Superior temporal gyrus (tissue), 1 donor: ENCODE data around the gene LCLAT1.
"Not testable (repeated sequence)": the region's sequence is repeated elsewhere in the genome, so short reads cannot be mapped to it uniquely, and the experiment has no call there.

Experiments used
- DNase-seq: peaks from one replicate; pipeline ENCODE4 v3.0.0-alpha.2; 2016; ENCODE audit errors: extremely low spot score

The LCLAT1 gene

GRCh38 chr2:30454571-30454970 is 7.5 kb downstream of the LCLAT1 start:
- no peak for DNase-seq

- DNase-seq = no peak
Measured at GRCh38 chr2:30455114-30455738, 8.2 kb downstream of the LCLAT1 start.

- no peak for DNase-seq
Measured at GRCh38 chr2:30456106-30456505, 9.1 kb downstream of the LCLAT1 start.

- DNase-seq = no peak
Measured at GRCh38 chr2:30456579-30456978, 9.5 kb downstream of the LCLAT1 start.

GRCh38 chr2:30457296-30457695 is 10.2 kb downstream of the LCLAT1 start:
- no peak for DNase-seq

GRCh38 chr2:30459140-30459539 is 12.1 kb downstream of the LCLAT1 start:
- no peak for DNase-seq

GRCh38 chr2:30462131-30462857 is 15.2 kb downstream of the LCLAT1 start:
- no peak for DNase-seq

GRCh38 chr2:30463535-30463934 is 16.5 kb downstream of the LCLAT1 start:
- no peak for DNase-seq

GRCh38 chr2:30464544-30465170 is 17.6 kb downstream of the LCLAT1 start:
- no peak for DNase-seq

GRCh38 chr2:30465171-30465545 is 18.1 kb downstream of the LCLAT1 start:
- DNase-seq = no peak

GRCh38 chr2:30466216-30466615 is 19.2 kb downstream of the LCLAT1 start:
- no peak for DNase-seq

GRCh38 chr2:30467062-30467826 is 20.2 kb downstream of the LCLAT1 start:
- not testable (repeated sequence) for DNase-seq

GRCh38 chr2:30470426-30470825 is 23.4 kb downstream of the LCLAT1 start:
- no peak for DNase-seq

- DNase-seq = no peak
Measured at GRCh38 chr2:30472326-30472725, 25.3 kb downstream of the LCLAT1 start.

GRCh38 chr2:30475542-30475941 is 28.5 kb downstream of the LCLAT1 start:
- no peak for DNase-seq

GRCh38 chr2:30476636-30477035 is 29.6 kb downstream of the LCLAT1 start:
- no peak for DNase-seq

GRCh38 chr2:30480703-30481322 is 33.8 kb downstream of the LCLAT1 start:
- DNase-seq = no peak

- DNase-seq = no peak
Measured at GRCh38 chr2:30481323-30481800, 34.3 kb downstream of the LCLAT1 start.

GRCh38 chr2:30482011-30482410 is 35.0 kb downstream of the LCLAT1 start:
- no peak for DNase-seq

GRCh38 chr2:30484145-30484544 is 37.1 kb downstream of the LCLAT1 start:
- no peak for DNase-seq

GRCh38 chr2:30484995-30485394 is 37.9 kb downstream of the LCLAT1 start:
- DNase-seq = no peak

GRCh38 chr2:30486655-30487054 is 39.6 kb downstream of the LCLAT1 start:
- no peak for DNase-seq
